Cardiac ventricle fibroblast (primary cell): Measurements from ENCODE around the gene TMEM31. TPM values are rescaled to one million over a fixed set of nuclear protein-coding genes. Genes with fewer than 3 reads are reported as not detected.

Source experiments
- total RNA-seq: library from RNA; depleted of rRNA; stranded (reverse); fragments of >200 nt; gene quantifications from 2 replicates; pipeline ENCODE4 v1.2.3, GENCODE V29; 2015

TMEM31 gene
- not detected in 2 replicates for total RNA-seq

DNA sequence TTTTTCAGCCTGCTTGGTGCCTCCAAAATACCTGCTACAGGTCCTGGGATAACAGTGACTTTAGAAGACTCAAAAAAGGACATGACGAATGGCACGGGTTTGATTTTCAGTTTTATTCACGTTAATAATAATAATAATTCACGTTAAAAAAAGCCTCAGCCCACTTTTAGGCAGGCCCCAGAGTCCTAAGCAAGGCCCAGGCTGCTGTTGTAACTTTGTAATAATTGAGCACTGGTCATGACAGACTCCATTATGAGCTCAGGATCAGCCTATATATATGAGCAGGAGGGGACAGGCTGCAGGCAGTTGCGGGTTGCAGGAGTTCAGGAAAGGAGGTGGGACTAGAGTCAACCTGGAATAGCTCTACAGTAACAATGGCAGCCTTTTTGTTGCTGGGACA, at the start of gene TMEM31:
TSS of gene TMEM31 (plus strand) at position 301 of the 400 bp plus-strand sequence. CDS start 1,350 bp downstream, outside the sequence.

DNA sequence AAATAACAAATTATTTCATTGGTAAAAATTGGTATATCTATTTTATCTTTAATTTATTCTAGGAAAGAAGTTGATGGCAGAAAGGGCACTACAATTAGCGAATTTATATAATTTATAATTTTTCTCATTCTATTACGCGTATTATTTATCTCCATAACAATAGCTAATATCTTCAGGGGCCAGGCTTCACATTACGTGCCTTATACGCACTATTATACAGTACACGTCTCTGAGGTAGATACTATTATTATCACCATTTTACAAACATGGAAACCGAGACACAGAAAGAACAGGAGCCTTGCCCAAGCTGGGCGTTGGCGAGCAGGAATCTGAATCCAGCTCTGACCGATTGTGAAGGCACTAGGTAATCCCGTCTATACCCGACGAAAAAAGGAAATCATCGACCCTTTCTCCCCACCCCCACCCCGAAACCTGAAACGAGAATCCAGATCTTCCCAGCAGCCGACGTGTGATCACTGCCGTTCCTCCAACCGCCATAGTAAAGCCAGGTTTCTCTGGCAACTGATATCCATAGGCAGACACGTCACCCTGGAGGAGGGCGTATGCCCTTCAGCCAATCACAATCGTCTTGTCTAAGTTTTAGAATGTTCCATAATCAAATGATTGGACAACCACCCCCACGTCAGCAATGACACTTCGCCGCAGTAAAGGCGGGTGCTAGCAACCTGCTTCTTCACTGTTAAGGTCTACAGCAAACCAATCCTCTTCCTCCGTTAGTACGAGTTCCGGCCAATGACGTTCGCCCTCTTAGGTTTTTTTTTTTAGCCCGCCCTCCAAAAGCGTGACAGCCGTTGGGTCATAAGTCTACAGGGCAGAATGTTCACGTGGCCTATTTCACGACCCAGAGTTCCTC, 24.3 kb upstream of the TMEM31 start, which contains the start of gene MORF4L2:
TSS of gene MORF4L2 (minus strand) at position 501 of the 874 bp plus-strand sequence. CDS start 9,672 bp downstream, outside the sequence.

Other genes with a start within 250 kb of the TMEM31 start
- 0.64 and 1.1 TPM in 2 replicates for gene RAB40A, start 191.4 kb upstream of the TMEM31 start, total RNA-seq
- 131 and 146 TPM in 2 replicates for gene TCEAL4, start 125.4 kb upstream of the TMEM31 start, total RNA-seq
- gene TCEAL3, start 102.9 kb upstream of the TMEM31 start, total RNA-seq = 36.9 and 43.1 TPM in 2 replicates
- 33.1 and 42.1 TPM in 2 replicates for gene TCEAL1, start 81.9 kb upstream of the TMEM31 start, total RNA-seq
- 479 and 500 TPM in 2 replicates for gene MORF4L2, start 24.2 kb upstream of the TMEM31 start, total RNA-seq
- gene PLP1, start 65.9 kb downstream of the TMEM31 start, total RNA-seq = 4.9 and 9.0 TPM in 2 replicates
- gene RAB9B, start 121.3 kb downstream of the TMEM31 start, total RNA-seq = 0.83 and 1.7 TPM in 2 replicates